Stomach (tissue), 9 donors: ENCODE measurements around the gene DPP6. TPM values are rescaled to one million over a fixed set of nuclear protein-coding genes. Genes with fewer than 3 reads are reported as not detected.

Experiments
- DNase-seq, 2 donors: peaks; one replicate each; pipeline versions ENCODE4 v3.0.0 to v3.0.0-alpha.2; 2013 to 2019
- H3K27ac ChIP-seq, 5 donors: fragments of 200-600 bp in 4 of 5; sonication (generic) in 4 of 5; one replicate each; pipeline ENCODE4 v1.5.1; 2013 to 2019; ENCODE audit warnings: mild to moderate bottlenecking in 1 of 5, moderate library complexity in 1 of 5
- H3K27me3 ChIP-seq, 3 donors: fragments of 200-600 bp; sonication (generic); one replicate each; pipeline ENCODE4 v1.5.1; 2017 to 2019; ENCODE audit warnings: mixed run types in 1 of 3
- H3K36me3 ChIP-seq, 4 donors: fragments of 200-600 bp; sonication (generic); 1 replicate in 3 of 4; 2 replicates in 1 of 4; pipeline ENCODE4 v1.5.1; 2016 to 2019
- H3K4me1 ChIP-seq, 4 donors: fragments of 200-600 bp; sonication (generic); one replicate each; pipeline ENCODE4 v1.5.1; 2016 to 2019
- H3K4me3 ChIP-seq, 4 donors: fragments of 200-600 bp; sonication (generic) in 3 of 4; one replicate each; pipeline ENCODE4 v1.5.1; 2016 to 2019; ENCODE audit warnings: mild to moderate bottlenecking in 1 of 4
- H3K9me3 ChIP-seq, 4 donors: fragments of 200-600 bp; sonication (generic); one replicate each; pipeline ENCODE4 v1.5.1; 2016 to 2019
- CTCF ChIP-seq, 7 experiments: fragments of 450-650 bp in 4 of 7; fragments of 200-600 bp in 3 of 7; sonication (generic) in 3 of 7; IDR thresholded peaks; one replicate each; pipeline ENCODE4 v1.5.1; 2016 to 2019; ENCODE audit warnings: antibody characterized with exemption in 7 of 7, control low read depth in 2 of 7, mild to moderate bottlenecking in 1 of 7
- EP300 ChIP-seq: sonication (generic); formaldehyde crosslinking; IDR thresholded peaks from one replicate; pipeline ENCODE4 v1.6.1; 2017; ENCODE audit warnings: antibody characterized with exemption
- POLR2A ChIP-seq, 4 donors: fragments of 450-650 bp; IDR thresholded peaks; one replicate each; pipeline ENCODE4 v1.6.1; 2016; ENCODE audit warnings: antibody characterized with exemption in 4 of 4, control low read depth in 2 of 4, mild to moderate bottlenecking in 1 of 4, moderate library complexity in 1 of 4
- POLR2AphosphoS5 ChIP-seq, 3 donors: sonication (generic); formaldehyde crosslinking; IDR thresholded peaks; one replicate each; pipeline ENCODE4 v1.6.1; 2016; ENCODE audit warnings: antibody characterized with exemption in 3 of 3
- WGBS, 5 donors: extraction: QIAGEN DNeasy Blood & Tissue Kit in 3 of 5; methylation state at CpG; one replicate each; pipeline versions ENCODE4 v1.1.5 to v1.1.7; 2013 to 2018; 5-methylcytosine and 5-hydroxymethylcytosine counted together
- intact Hi-C: fragments of 100-400 bp; cut with DNase I; formaldehyde crosslinking; loops from one replicate; pipeline ENCODE4 v1.15.1; 2023; ENCODE audit warnings: low total_unique reads
- polyA plus RNA-seq, 3 donors: library from polyadenylated mRNA; stranded (reverse); fragments of 200-250 nt; gene quantifications; one replicate each; pipeline ENCODE4 v1.2.3, GENCODE V29; 2013
- total RNA-seq, 5 donors: library from RNA; depleted of rRNA; stranded (reverse); fragments of >200 nt; gene quantifications; one replicate each; pipeline versions ENCODE4 v1.1.0 to v1.2.3, GENCODE V29; 2014 to 2016
- donor health status: healthy with polysubstance abuse.
- donor health status: Bipolar disorder and iron deficiency.
- donor health status: healthy.

DPP6 gene
- total and polyA plus RNA-seq, 8 donors: 0.15 to 29.8 (median 4.9) TPM

- DNase-seq: no peak
- Histone ChIP-seq H3K27ac (no peak overlapping the region), H3K36me3 (no peaks in the 10 kb centered on the region), H3K4me1 (no peaks in the 10 kb centered on the region), H3K9me3 (no peaks in the 10 kb centered on the region), H3K4me3 (no peak overlapping the region), H3K27me3 (no peaks in the 10 kb centered on the region)
- intact Hi-C loops: no loop called here
- WGBS, 5 donors: 70 to 82% (median 80%) methylated on average over 7 of the region's 7 CpGs
- TF ChIP-seq EP300 (no peak), POLR2AphosphoS5 (IDR thresholded peaks at IDR 0.05) (no peak), CTCF (IDR thresholded peaks at IDR 0.05) (no peak), POLR2A (IDR thresholded peaks at IDR 0.05) (no peak)
These were observed 149.8 kb downstream of the DPP6 start for GRCh38 chr7:154202002-154202401.

- Histone ChIP-seq H3K27me3 (no peaks in the 10 kb centered on the region), H3K9me3 (no peaks in the 10 kb centered on the region), H3K36me3 (no peaks in the 10 kb centered on the region), H3K4me3 (no peak overlapping the region), H3K4me1 (no peaks in the 10 kb centered on the region), H3K27ac (no peak overlapping the region)
- 70 to 89% (median 83%) methylated on average over 4 of the region's 4 CpGs for WGBS, 5 donors
- no peak for TF ChIP-seq CTCF (IDR thresholded peaks at IDR 0.05)
- TF ChIP-seq EP300: no peak
- no peak for TF ChIP-seq POLR2AphosphoS5 (IDR thresholded peaks at IDR 0.05)
- no peak for TF ChIP-seq POLR2A (IDR thresholded peaks at IDR 0.05)
- no peak for DNase-seq
- intact Hi-C loops: no loop called here
These were observed 151.8 kb downstream of the DPP6 start for GRCh38 chr7:154204046-154204445.

- intact Hi-C loops: no loop called here
- no peak overlapping the region for H3K27ac ChIP-seq
- 70 to 81% (median 78%) methylated on average over 6 of the region's 6 CpGs for WGBS, 5 donors
- no peak for DNase-seq
- TF ChIP-seq POLR2A (IDR thresholded peaks at IDR 0.05) (no peak), EP300 (no peak), POLR2AphosphoS5 (IDR thresholded peaks at IDR 0.05) (no peak), CTCF (IDR thresholded peaks at IDR 0.05) (no peak)
- no peaks in the 10 kb centered on the region for H3K36me3 ChIP-seq
- no peaks in the 10 kb centered on the region for H3K4me1 ChIP-seq
- H3K27me3 ChIP-seq: peaks cover 0 to 5% (median 0%) of the 10 kb centered on the region in 3 donors
- H3K9me3 ChIP-seq: peaks cover 0 to 4% (median 1%) of the 10 kb centered on the region in 4 donors
- H3K4me3 ChIP-seq: no peak overlapping the region
These were observed 160.7 kb downstream of the DPP6 start for GRCh38 chr7:154212861-154213260.

GRCh38 chr7:154217688-154218340 lies 165.6 kb downstream of the DPP6 start:
- H3K27ac ChIP-seq: no peak overlapping the region
- H3K36me3 ChIP-seq: no peaks in the 10 kb centered on the region
- no peak for TF ChIP-seq POLR2A (IDR thresholded peaks at IDR 0.05)
- TF ChIP-seq EP300: no peak
- no peak for TF ChIP-seq CTCF (IDR thresholded peaks at IDR 0.05)
- TF ChIP-seq POLR2AphosphoS5 (IDR thresholded peaks at IDR 0.05): no peak
- WGBS, 5 donors: 55 to 65% (median 60%) methylated on average over 7 of the region's 7 CpGs
- no peak for DNase-seq
- H3K9me3 ChIP-seq: peaks cover 0 to 8% (median 0%) of the 10 kb centered on the region in 4 donors
- no peaks in the 10 kb centered on the region for H3K4me1 ChIP-seq
- intact Hi-C loops: no loop called here
- peaks cover 0 to 5% (median 0%) of the 10 kb centered on the region in 3 donors for H3K27me3 ChIP-seq
- H3K4me3 ChIP-seq: no peak overlapping the region
